Measurements from ENCODE around the gene IL25.
A peak's percentile ranks its signal among the peaks of the same experiment; 100 is the strongest.
"Not testable (repeated sequence)": the region's sequence is repeated elsewhere in the genome, so short reads cannot be mapped to it uniquely, and the experiment has no call there.

Gene IL25

DNA sequence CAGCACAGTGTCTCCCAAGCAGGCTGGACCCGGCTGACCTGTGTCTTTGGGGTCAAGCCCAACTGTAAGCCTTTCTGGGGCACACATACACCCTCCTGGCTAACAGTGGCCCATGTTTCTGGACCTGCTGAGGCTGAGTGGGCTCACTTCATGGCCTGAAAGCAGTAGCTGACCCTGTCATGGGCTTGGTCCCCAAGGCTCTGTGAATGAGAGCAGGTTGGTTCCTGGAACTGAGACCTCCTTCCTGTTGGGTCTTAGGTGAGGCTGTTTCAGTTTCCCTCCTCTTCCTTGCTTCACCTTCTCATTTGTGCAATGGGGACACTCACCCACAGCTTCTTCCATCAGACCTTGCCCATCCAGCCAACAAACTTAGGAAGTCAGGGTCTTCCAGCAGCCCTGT, 744 bp upstream of the IL25 start:
- no peak for DNase-seq (ENCODE audit: low read depth in 1 of 2, low spot score in 1 of 2)

DNA sequence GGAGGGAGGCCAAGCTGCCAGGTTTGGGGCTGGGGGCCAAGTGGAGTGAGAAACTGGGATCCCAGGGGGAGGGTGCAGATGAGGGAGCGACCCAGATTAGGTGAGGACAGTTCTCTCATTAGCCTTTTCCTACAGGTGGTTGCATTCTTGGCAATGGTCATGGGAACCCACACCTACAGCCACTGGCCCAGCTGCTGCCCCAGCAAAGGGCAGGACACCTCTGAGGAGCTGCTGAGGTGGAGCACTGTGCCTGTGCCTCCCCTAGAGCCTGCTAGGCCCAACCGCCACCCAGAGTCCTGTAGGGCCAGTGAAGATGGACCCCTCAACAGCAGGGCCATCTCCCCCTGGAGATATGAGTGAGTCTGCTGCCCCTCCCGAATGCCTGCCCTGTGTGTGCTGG, 432 bp downstream of the IL25 start:
- no peak for DNase-seq (ENCODE audit: low read depth in 1 of 2, low spot score in 1 of 2)

DNA sequence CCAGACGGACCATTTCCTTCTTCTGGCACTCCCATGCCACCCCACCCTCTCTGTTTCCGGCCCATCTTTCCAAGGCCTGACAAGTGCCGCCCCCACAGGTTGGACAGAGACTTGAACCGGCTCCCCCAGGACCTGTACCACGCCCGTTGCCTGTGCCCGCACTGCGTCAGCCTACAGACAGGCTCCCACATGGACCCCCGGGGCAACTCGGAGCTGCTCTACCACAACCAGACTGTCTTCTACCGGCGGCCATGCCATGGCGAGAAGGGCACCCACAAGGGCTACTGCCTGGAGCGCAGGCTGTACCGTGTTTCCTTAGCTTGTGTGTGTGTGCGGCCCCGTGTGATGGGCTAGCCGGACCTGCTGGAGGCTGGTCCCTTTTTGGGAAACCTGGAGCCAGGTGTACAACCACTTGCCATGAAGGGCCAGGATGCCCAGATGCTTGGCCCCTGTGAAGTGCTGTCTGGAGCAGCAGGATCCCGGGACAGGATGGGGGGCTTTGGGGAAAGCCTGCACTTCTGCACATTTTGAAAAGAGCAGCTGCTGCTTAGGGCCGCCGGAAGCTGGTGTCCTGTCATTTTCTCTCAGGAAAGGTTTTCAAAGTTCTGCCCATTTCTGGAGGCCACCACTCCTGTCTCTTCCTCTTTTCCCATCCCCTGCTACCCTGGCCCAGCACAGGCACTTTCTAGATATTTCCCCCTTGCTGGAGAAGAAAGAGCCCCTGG, 3.1 kb downstream of the IL25 start:
- DNase-seq (ENCODE audit: low read depth in 1 of 2, low spot score in 1 of 2) = no peak

DNA sequence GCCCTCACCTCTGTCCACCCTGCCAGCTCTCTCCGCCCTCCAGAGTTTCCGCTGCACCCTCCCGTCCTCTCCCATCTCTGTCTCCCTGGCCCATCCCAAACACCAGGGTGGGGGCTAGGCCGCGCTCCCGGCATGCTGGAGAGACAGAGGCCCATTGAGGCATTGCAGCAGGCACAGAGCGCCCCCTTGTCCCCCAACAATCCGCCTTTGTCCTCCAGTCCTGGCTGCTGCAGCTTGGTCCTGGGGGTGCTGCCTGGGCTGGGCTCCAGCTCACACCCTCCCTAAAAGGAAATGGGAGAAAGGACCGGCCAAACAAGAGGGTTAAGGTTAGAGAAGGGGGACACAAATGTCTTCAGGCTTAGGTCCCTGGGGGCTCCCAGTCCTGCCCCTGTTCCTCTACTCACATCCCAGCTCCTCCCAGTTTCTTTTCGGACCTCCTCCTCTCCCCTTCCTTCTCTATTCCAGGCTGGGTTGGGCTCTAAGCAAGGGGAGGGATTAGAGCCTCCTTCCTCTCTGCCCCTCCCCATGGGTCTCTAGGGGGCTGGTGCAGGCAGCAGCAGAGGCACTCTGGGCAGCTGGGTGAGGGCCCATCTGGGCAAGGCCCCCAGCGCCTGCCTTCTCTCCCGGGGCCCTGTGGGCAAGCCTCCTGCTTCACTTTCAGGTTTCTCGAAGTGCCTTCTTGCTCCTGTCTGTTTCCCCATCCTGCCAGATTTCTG, 4.0 kb downstream of the IL25 start, which contains the start of gene CMTM5:
Gene CMTM5 (plus strand): TSS at position 565 of the 716 bp plus-strand sequence. CDS start 206 bp downstream, outside the sequence.
- DNase-seq (ENCODE audit: low read depth in 1 of 2, low spot score in 1 of 2) = no peak

DNA sequence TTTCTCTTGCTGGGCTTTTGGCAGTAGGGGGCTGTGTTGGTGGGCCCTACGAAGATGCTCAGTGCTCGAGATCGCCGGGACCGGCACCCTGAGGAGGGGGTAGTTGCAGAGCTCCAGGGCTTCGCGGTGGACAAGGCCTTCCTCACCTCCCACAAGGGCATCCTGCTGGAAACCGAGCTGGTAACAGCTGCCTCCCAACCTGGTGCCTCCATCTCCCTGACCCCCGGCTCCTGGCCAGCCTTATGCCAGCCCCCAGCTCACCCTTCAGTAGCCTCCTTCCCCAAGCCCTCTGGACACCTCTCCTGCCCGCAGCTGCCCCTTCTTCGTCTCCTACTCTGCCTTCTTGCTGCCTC, 4.6 kb downstream of the IL25 start:
- DNase-seq (ENCODE audit: low read depth in 1 of 2, low spot score in 1 of 2) = no peak

DNA sequence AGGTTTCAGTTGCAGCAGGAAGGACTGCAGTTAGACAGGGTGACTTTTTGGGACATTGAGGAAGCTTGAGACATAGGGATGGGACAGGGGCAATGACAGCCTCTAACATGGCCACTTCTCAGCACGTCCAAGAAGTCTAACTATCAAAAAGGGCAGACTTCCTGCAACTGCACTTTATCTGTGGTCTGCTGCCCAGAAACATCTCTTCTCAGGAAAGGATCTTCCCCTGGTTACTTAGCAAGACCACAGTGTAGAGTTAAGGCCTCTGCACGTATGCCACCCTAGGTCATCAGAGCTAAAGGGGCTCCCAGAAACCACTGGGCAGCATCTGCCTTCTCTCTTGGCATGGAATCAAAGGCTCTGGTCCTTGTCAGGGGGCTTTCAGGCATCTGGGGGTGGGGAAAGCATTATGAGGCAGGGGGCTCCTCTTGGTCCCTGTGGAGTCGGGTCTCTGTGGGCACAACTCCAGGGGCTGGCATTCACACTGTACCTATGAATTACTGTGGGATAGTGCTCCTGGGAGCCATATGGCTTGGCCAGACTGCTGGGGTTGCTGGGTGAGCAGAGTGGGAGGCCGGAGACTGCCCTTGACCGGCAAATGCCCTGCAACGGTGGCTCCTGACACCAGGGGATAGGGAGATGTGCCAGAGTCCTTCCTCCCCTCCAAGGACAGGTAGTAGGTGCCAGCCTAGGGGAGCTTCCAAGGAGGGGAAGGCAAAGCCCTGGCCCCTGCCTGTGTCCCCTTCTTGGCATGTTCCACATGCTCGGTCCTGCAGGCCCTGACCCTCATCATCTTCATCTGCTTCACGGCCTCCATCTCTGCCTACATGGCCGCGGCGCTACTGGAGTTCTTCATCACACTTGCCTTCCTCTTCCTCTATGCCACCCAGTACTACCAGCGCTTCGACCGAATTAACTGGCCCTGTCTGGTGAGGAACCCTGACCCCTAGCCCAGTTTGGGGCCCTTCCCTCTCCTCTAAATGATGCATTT, 5.3 kb downstream of the IL25 start:
- no peak for DNase-seq (ENCODE audit: low read depth in 1 of 2, low spot score in 1 of 2)

DNA sequence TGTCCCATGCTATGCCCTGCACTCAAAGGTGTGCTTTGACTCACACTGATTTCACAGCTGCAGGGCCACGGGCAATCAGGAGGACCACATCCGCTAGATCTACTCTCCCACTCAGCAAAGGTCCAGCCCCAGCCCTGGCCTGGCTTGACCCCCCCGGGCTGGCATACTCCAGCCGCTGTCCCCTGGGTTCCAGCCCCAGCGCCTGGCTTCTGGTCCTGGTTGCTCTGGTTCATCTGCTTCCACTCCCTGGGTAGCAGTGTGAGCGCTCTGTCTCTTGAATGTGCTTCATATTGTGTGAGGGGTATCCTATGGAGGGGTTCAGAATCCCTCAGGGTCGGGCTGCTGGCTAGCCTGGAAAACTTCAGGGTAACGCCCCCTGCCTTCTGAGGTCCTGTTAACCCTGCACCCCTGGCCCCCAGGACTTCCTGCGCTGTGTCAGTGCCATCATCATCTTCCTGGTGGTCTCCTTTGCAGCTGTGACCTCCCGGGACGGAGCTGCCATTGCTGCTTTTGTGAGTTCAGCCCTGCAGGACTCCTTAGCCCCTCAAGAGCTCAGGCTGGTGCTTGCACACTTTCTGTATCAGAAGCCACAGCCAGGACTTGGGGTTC, 6.1 kb downstream of the IL25 start:
- no peak for DNase-seq (ENCODE audit: low read depth in 1 of 2, low spot score in 1 of 2)

DNA sequence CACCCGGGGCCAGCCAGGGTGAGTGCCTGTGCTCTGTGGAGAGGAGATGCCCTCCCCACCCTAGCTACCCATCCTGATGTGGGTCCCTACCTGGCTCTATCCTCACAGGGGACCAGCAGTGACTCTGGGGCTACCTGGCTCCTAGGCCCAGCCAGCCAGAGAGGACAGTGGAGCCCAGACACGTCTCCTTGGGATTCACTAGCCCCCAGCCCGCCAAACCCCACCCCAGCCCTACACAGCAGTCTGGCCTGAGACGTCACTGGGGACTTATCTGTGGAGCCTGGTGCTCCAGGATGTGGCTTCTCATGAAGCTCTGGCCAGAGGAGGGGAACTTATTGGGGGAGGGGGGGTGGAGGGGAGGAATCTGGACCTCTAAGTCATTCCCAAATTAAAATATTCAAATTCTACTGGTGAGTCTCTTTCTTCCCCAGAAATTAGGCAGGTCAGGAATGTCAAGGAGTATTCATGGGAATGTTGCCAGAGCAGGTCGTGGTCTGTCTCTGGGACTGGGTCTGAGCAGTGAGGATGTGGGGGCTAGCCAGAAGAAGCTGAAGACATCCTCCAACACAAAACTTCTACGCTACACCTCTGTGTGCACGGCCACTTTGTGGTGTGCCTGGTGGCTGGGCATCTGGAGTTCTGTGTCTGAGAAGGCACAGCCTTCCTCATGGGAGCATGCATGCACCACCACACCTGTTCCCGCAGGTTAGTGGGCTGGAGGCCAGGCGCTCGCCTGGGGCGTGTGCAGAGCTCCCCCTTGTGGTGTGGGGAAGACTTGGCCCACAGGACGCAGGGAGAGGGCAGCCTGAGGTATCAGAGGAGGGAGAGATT, 7.0 kb downstream of the IL25 start:
- peak; percentile 45 to 49 for DNase-seq (ENCODE audit: low read depth in 1 of 2, low spot score in 1 of 2)

DNA sequence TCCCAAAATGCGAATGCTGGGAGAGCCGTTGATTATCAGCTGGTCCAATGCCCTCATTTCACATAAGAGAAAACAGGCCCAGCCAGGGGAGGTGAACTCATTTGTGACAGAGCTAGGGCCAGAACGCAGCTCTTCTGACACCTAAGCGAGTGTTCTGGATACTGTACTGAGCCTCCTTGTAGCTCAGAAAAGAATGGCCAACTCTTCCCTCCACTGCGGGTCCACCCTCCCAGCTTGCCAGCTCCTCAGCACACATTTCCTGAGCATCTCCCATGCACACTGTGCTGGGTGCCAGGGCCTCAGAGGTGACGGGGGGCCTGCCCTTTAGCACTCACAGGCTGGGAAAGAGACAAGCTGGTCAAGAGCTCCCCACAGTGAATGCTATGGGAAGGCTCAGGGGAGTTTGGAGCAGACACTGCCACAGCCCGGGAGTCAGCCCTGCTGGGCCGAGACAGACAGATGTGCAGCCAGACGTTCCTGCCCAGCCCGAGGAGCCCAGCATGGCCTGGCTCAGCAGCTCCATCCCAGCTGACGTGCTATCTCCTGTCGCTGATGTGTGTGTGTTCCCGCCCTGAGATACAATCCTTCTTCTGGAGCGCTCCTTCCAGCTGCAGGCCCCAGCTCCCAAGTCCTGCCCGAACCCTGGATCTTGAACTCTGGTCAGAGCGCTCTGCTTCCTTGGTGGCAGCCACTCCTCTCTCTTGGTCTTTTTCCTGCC, 7.7 kb downstream of the IL25 start:
- DNase-seq (ENCODE audit: low read depth in 1 of 2, low spot score in 1 of 2) = no peak

DNA sequence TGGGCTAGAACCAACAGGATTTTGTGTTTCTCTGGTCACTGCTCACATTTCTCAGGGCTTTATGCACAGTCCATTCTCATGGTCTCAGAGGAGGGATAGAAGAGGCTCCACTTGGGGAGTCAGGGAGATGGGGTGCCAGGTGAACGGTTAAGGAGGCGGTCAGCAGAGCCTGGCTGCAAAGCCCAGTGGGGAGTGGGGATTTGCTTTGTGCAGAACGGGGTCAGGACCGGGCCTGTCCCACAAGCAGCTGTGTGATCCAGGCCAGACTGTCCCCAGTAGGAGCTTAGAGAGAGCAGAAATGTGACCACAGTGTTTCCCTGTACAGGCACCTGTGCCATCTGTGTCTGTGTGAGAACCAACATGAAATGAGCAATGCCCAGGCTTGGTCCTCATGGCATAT, 8.4 kb downstream of the IL25 start:
- no peak for DNase-seq (ENCODE audit: low read depth in 1 of 2, low spot score in 1 of 2)

DNA sequence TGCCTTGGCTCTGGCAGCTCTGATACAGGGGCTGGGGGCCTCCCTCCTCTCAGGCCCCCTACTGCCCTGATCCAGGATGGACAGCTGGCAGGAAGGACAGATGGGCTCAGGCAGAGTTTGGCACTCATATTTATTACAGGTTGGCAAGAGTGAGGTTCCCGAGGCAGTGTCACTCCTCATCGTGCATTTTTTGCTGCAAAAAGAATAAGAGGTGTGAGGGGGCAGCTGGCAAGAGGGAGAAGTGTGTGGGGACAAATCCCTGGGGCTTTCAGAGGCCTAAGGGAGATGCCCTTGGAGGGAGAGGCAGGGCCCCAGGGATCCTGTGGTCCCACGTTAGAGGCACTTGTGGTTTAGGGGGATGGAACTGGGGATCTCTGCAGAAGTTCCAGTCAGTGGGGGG, 9.3 kb downstream of the IL25 start:
- DNase-seq (ENCODE audit: low read depth in 1 of 2, low spot score in 1 of 2) = no peak

DNA sequence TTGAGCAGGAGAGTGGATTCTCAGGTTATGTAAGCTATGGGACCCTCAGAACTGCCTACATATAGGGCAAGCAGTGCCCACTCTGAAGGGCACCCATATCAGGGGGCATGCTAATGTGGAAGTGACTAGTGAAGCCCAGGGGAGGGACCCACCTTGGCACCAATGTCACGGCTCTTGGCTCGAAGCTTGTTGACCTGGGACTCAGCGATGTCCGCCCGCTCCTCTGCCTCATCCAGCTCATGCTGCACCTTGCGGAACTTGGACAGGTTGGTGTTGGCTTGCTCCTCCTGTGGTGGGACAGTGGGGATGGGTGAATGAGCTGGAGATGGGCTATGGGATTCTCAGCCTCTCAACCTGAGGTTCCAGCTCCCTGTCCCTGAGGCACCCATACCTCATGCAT, 9.7 kb downstream of the IL25 start:
- DNase-seq (ENCODE audit: low read depth in 1 of 2, low spot score in 1 of 2) = no peak

DNA sequence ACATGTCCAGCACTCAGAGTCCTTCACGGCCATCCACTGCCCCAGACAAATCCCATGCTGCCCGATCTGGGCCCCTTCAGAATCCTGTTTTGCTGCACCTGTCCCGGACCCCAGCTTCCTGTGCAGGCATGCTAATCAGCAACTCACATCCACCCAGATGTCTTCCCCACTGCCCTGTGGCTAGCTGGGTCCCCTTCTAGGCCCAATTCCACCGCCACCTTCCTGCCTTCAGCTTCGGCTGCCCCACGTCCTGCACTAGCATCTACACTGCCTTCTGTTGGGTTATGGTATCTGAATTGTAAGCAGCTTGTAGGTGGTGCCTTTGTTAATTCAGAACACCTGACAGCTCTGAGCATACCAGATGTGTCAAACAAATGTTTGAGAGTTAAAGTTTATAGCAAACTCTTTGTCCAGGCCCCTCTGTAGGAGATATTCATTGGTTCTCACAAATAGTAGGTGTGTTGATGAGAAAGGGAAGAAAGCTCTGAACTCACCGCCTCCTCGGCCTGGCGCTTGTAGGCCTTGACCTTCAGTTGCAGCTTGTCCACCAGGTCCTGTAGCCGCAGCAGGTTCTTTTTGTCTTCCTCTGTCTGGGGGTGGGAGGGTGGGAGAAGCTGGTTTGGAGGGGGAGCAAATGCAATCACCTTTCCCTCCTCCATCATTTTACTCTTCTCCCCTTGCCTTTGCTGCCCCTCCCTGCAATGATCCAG, 10.3 kb downstream of the IL25 start:
- DNase-seq (ENCODE audit: low read depth in 1 of 2, low spot score in 1 of 2) = no peak

DNA sequence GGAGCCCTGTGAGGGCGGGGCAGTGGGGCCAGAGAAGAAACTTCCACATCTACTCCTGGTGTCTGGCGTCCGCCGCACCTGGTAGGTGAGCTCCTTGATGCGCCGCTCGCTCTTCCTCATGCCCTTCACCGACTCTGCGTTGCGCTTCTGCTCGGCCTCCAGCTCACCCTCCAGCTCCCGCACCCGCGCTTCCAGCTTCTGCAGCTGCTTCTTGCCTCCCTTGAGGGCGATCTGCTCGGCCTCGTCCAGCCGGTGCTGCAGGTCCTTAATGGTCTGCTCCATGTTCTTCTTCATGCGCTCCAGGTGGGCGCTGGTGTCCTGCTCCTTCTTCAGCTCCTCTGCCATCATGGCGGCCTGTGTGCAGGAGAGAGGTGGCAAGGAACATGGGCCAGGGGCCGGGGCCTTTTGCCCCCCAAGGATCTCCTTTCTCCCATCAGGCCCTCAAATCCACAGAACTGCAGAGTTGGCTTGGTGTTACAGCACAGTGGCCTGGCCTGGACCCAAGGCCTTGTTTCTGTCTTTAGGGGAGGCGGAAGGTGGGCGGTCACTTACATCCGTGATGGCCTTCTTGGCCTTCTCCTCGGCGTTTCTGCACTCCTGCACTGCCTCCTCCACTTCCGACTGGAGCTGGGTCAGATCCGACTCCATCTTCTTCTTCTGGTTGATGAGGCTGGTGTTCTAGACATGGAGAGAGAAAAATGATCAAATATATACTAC, 11.9 kb downstream of the IL25 start:
- DNase-seq (ENCODE audit: low read depth in 1 of 2, low spot score in 1 of 2) = no peak

DNA sequence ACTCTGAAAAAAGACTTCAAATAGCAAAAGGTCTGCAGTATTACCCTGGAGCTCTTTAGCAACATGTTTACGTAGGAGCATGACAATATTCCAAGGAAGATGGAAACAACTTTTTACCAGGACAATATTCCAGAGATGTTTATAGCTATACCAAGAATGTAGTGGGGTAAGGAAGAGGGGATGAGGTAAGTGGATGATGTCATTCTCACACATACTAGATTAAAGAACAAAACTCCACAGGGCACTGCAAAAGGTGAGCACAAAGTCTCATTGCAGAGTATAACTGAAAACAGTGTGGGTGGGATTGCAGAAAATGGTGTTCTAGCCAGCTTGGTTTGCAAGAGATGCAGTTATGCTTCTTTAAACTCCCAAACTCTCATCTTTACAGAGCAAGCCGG, 12.6 kb downstream of the IL25 start:
- DNase-seq (ENCODE audit: low read depth in 1 of 2, low spot score in 1 of 2) = no peak

DNA sequence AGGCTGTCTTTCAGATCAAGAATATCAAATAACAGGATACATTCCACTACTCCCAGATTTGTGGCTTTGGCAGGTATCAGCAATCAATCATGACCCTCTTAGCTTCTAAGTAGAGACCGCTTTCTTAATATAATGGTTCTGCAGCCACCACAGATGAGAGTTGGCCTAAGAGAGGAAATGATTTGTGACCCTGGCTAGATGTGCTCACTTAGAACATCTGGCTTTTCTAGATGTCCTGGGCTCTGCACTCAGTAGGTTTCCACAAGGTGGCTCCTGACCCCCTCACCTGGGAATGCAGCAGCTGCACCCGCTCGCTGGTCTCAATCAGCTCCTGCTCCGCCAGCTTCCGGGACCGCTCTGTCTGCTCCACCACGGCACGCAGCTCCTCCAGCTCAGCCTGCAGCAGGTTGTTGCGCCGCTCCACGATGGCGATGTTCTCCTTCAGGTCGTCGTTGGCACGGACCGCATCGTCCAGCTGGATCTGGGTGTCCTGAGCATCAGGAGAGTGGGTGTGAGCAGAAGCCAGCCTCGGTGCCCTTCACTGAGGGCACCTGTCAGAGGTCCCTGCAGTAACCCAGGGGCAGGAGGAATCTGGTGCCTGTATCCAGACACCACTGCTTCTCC, 13.1 kb downstream of the IL25 start:
- no peak for DNase-seq (ENCODE audit: low read depth in 1 of 2, low spot score in 1 of 2)

DNA sequence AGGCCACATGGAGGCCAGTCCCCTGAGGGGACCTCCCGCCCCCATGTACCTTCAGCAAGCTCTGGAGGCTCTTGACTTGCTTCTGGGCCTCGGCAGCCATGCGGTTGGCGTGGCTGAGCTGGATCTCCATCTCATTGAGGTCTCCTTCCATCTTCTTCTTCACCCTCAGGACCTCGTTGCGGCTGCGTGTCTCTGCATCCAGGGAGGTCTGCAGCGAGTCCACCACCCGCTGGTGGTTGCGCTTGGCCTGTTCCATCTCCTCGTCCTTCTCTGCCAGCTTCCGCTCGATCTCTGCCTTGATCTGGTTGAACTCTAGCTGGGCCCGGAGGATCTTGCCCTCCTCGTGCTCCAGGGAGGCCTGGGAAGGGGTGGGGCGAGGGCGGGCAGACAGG, 13.7 kb downstream of the IL25 start:
- DNase-seq (ENCODE audit: low read depth in 1 of 2, low spot score in 1 of 2) = not testable (repeated sequence)

DNA sequence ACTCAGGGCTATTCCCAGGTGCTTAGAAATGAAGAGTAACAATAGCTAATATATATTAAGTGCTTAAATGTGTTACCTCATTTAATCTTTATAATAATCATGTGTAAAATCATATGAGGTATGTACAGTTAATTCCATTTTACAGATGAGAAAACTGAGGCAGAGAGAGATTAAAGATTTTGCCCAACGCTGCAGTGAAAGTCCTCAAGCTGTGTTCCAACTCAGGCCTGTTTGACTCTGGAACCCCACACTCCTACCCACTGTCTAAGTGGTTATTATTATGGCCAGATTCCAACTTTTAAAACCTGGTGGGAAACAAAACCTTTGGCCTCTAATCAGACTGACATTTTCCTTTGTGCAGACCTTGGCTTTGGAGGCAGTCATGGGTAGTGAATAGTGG, 14.4 kb downstream of the IL25 start:
- DNase-seq (ENCODE audit: low read depth in 1 of 2, low spot score in 1 of 2) = no peak
